Activated naive CD4-positive, alpha-beta T cell treated with anti-CD3 and anti-CD28 coated beads for 36 hours (primary cell): ENCODE measurements around the gene DNAJB11. TPM values are rescaled to one million over a fixed set of nuclear protein-coding genes. Genes with fewer than 3 reads are reported as not detected.
A peak's percentile ranks its signal among the peaks of the same experiment; 100 is the strongest.

Experiments used
- CTCF ChIA-PET: fragments of 350-600 bp; sonication (Branson Sonifier 250); formaldehyde crosslinking; loops from one replicate; lab custom pipeline; 2021; ENCODE audit warnings: antibody characterized with exemption; lab: Charles Lee
- DNase-seq: peaks from one replicate; pipeline ENCODE4 v3.0.0-alpha.2; 2020
- H3K27ac Mint-ChIP-seq: one replicate; pipeline ENCODE4 v1.8.0; 2021; ENCODE audit warnings: mild to moderate bottlenecking, mixed read lengths
- H3K27me3 Mint-ChIP-seq: one replicate; pipeline ENCODE4 v1.8.0; 2021; ENCODE audit warnings: low read depth, mixed read lengths
- H3K36me3 Mint-ChIP-seq: one replicate; pipeline ENCODE4 v1.8.0; 2021; ENCODE audit warnings: low read depth, mixed read lengths
- H3K4me1 Mint-ChIP-seq: one replicate; pipeline ENCODE4 v1.8.0; 2021; ENCODE audit warnings: low read depth, mixed read lengths
- H3K4me3 Mint-ChIP-seq: one replicate; pipeline ENCODE4 v1.8.0; 2021; ENCODE audit warnings: mild to moderate bottlenecking, moderate library complexity, mixed read lengths
- H3K9me3 Mint-ChIP-seq: one replicate; pipeline ENCODE4 v1.8.0; 2021; ENCODE audit warnings: mixed read lengths
- intact Hi-C: fragments of 100-400 bp; cut with micrococcal nuclease; formaldehyde crosslinking; loops from one replicate; pipeline ENCODE4 v1.15.1; 2023
- total RNA-seq, 2 experiments: library from RNA; stranded (reverse); gene quantifications; one replicate each; pipeline ENCODE4 v1.2.3, GENCODE V29; 2021

The DNAJB11 gene
- total RNA-seq, 2 experiments from 2014 or later: 30.0 to 30.5 TPM

DNA sequence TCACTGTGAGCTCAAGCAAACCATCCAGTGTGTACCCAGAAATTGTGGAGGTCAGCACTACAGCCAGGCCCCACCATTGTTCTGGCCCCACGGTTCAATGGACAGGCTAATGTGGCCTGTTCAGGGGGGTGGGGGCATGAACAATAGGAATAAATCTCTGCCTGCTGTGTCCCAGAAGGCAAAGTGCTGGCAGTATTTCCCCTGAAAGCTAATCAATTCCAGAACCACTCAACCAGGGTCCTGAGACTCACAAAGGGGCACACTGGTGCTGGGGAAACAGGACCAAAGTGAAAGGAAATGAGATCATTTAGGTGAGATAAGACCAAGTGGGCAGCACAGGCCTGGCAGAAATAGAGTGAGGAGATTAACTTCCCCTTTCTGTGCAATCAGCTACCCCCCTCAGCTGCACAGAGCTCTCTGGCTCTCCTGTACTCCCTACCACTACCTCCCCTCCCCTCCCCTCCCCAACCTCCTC is 37.9 kb upstream of the DNAJB11 start:
- intact Hi-C loops: loop anchor here (5.0 kb wide), 1 partner anchor 55 kb away; no protein-coding TSS in a partner anchor
- peak overlapping the region; percentile 67 for H3K27ac Mint-ChIP-seq

GRCh38 chr3:186534113-186534669 is 36.3 kb upstream of the DNAJB11 start:
- H3K36me3 Mint-ChIP-seq: peaks cover 6% of the 10 kb centered on the region
- CTCF ChIA-PET: interaction anchor here (0.5 to 5.5 kb wide), 8 partner anchors 16 to 557 kb away, joined by 3 to 50 read pairs (median 10); no protein-coding TSS in a partner anchor
- peaks cover 94% of the 10 kb centered on the region for H3K4me1 Mint-ChIP-seq
- H3K27ac Mint-ChIP-seq: peak overlapping the region; percentile 97
- H3K27me3 Mint-ChIP-seq: no peaks in the 10 kb centered on the region
- DNase-seq: peak; percentile 76
- H3K9me3 Mint-ChIP-seq: peaks cover 4% of the 10 kb centered on the region
- intact Hi-C loops: loop anchor here (1.0 to 5.0 kb wide), 11 partner anchors 15 to 425 kb away; partner anchors contain the start of genes DNAJB11 and ETV5
- H3K4me3 Mint-ChIP-seq: peak overlapping the region; percentile 61

More for the DNA sequence above, 37.9 kb upstream of the DNAJB11 start:
- peaks cover 4% of the 10 kb centered on the region for H3K9me3 Mint-ChIP-seq
- peaks cover 4% of the 10 kb centered on the region for H3K36me3 Mint-ChIP-seq
- no peaks in the 10 kb centered on the region for H3K27me3 Mint-ChIP-seq
- no peak for DNase-seq
- peaks cover 85% of the 10 kb centered on the region for H3K4me1 Mint-ChIP-seq
- CTCF ChIA-PET: interaction anchor here (0.8 to 5.5 kb wide), 4 partner anchors 14 to 273 kb away, joined by 3 to 50 read pairs (median 16); no protein-coding TSS in a partner anchor
- H3K4me3 Mint-ChIP-seq: no peak overlapping the region

DNA sequence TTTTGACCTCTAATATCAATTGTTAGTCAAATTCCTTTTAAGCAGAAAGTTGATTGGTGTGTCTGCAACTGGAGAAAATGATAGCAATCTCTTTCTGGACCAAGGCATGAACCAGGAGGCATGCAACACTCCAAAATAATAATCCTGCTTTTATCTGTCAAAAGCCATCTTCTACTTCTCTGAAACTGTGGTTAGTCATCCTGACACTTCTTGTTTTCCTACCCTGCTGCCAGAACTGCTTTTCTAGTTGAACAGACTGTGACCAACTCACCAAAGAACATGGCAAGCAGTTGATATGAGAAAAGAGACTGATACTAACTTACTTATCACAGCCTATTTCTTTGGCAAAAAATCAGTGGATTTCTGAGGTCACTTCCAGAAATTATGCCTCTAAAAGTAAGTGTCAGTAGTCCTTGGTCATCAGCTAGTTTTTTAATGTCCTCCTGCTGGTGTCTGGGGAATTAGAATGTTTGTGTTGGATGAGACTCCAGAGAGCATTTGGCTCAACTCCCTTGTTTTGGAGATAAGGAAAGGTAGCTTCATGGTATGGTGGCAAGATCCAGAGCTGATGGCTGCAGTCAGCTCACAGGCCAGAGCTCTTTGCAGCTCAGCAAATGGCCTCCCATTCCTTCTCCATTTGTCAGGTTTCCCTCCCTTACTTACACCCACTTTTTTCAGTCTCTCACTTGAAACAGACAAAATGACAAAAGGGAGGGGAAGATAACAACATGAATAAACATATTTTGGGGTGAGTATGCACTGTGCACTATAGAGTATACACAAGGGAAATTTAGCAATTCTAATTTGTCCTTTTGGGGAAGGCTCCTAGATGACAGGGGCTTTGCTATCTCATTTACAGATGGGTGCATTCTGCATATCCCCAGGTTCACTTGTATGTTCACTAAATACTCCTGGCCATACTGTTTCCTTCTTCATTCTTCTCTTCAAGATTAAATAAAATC is 33.4 kb upstream of the DNAJB11 start:
- CTCF ChIA-PET: interaction anchor here (0.6 to 5.5 kb wide), 11 partner anchors 19 to 950 kb away, joined by 3 to 50 read pairs (median 5); no protein-coding TSS in a partner anchor
- Mint-ChIP-seq H3K27ac (peak overlapping the region; percentile 54), H3K9me3 (no peaks in the 10 kb centered on the region), H3K36me3 (peaks cover 3% of the 10 kb centered on the region), H3K4me1 (peaks cover 90% of the 10 kb centered on the region), H3K27me3 (no peaks in the 10 kb centered on the region), H3K4me3 (no peak overlapping the region)
- intact Hi-C loops: no loop called here
- peak; percentile 36 for DNase-seq

DNA sequence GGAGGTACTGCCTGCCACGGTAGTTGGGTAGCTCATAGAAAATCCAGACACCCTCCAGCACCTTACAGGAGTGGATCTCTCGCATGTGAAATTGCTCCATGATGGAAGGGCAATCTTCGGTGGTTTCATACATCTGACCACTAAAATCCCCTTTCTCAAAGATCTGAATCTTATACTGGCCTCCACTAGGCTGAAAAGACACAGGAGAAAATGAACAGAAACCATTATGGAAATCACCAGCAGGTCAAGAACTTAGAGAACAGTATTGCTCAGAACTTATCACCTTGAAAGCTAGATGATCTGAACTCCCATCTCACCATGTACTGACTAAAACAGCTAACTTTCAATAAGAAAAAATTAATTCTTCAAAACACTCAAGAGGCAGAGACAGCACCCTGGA is 31.7 kb upstream of the DNAJB11 start:
- no peaks in the 10 kb centered on the region for H3K27me3 Mint-ChIP-seq
- H3K9me3 Mint-ChIP-seq: no peaks in the 10 kb centered on the region
- peaks cover 74% of the 10 kb centered on the region for H3K4me1 Mint-ChIP-seq
- DNase-seq: no peak
- CTCF ChIA-PET: interaction anchor here (0.6 to 5.6 kb wide), 14 partner anchors 9 to 595 kb away, joined by 3 to 96 read pairs (median 6); no protein-coding TSS in a partner anchor
- intact Hi-C loops: no loop called here
- H3K27ac Mint-ChIP-seq: peak overlapping the region; percentile 64
- H3K4me3 Mint-ChIP-seq: no peak overlapping the region
- peaks cover 3% of the 10 kb centered on the region for H3K36me3 Mint-ChIP-seq

DNA sequence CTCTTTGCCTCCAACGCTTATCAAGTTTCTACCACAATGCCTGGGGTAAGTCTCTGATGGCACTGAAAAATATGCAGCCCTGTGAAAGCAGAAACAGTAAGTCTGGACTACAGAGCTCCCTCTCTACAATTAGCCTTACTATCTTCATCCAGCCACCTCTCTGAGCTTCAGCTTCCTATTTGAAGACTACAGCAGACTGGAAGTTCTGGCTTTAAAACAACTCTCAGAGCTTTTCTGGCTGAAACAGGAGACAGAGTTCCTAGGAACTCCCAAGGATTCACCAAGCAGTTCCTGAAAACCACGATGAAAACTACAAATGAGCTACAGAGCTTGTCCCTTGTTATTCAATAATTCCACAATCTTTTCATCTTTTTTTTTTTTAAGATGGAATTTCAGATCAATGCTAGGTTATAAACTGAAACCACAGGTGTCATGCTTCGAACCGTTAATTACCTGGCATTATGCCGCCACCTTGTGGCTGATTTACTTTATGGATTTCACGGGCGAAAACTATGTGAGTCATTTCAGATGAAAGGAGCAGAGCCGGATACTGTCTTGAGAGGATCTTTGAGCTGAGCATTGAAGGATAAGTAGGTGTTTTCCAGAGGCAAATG is 30.2 kb upstream of the DNAJB11 start:
- peak; percentile 95 for DNase-seq
- Mint-ChIP-seq H3K4me1 (peaks cover 60% of the 10 kb centered on the region), H3K9me3 (no peaks in the 10 kb centered on the region), H3K4me3 (no peak overlapping the region), H3K36me3 (peaks cover 3% of the 10 kb centered on the region), H3K27ac (peak overlapping the region; percentile 47), H3K27me3 (no peaks in the 10 kb centered on the region)
- intact Hi-C loops: loop anchor here (1.0 to 10.0 kb wide), 9 partner anchors 77 to 878 kb away; partner anchors contain the start of gene DGKG
- CTCF ChIA-PET: interaction anchor here (0.5 to 5.6 kb wide), 84 partner anchors 8 to 1250 kb away, joined by 3 to 96 read pairs (median 4); partner anchors contain the start of genes DGKG and TBCCD1

DNA sequence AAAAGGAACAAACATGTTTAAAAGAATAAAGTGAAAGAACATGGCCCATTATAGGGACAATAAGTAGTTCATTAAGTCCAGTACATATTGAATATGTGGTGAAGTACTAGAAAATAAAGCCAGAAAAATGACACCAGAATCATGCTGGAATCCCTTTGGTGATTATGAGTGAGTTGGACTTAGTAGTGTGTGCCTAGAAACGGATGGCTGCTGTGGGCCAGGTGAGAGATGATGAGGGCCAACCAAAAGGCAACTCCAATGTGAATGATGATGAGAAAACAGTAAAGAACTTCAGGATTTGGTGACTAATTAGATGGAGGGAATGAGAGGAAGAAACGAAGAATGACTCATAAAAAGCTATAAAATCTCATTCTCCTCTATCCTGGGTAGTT is 29.7 kb upstream of the DNAJB11 start:
- Mint-ChIP-seq H3K27me3 (no peaks in the 10 kb centered on the region), H3K9me3 (no peaks in the 10 kb centered on the region), H3K4me1 (peaks cover 55% of the 10 kb centered on the region), H3K27ac (peak overlapping the region; percentile 47), H3K36me3 (peaks cover 3% of the 10 kb centered on the region), H3K4me3 (no peak overlapping the region)
- no peak for DNase-seq
- intact Hi-C loops: loop anchor here (1.0 to 10.0 kb wide), 9 partner anchors 76 to 879 kb away; partner anchors contain the start of gene DGKG
- CTCF ChIA-PET: interaction anchor here (0.5 to 5.6 kb wide), 55 partner anchors 9 to 880 kb away, joined by 3 to 96 read pairs (median 4); partner anchors contain the start of genes DGKG and TBCCD1

DNA sequence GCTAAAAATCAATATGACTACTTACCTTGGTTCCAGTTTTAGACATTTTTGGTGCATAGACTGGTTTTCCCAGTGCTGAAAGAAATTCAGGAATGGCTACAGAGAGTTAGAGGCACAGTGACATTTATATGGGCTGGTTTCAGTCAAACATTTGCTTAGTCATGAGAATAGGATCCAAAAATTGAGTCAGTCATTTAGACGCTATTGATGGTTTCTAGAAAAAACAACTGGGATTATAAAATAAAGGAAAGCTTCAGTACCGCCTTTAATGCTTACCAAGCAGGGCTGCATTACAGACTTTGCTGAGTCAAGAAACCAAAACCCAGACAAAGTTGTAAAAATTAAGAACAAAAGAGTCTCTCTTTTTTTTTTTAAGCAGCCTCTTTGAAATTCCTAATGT is 26.2 kb upstream of the DNAJB11 start, which contains the start of gene CRYGS:
Gene CRYGS, minus strand, starts transcription at position 100 of the 400 bp plus-strand sequence. Its CDS starts 54 bp downstream, at position 46.
- CTCF ChIA-PET: interaction anchor here (0.6 kb wide), 1 partner anchor 302 kb away, joined by 3 read pairs; no protein-coding TSS in a partner anchor
- H3K4me1 Mint-ChIP-seq: peaks cover 21% of the 10 kb centered on the region
- intact Hi-C loops: loop anchor here (5.0 to 10.0 kb wide), 2 partner anchors 809 to 882 kb away; no protein-coding TSS in a partner anchor
- no peaks in the 10 kb centered on the region for H3K9me3 Mint-ChIP-seq
- H3K27ac Mint-ChIP-seq: no peak within 1 kb of the TSS
- no peak within 1 kb of the TSS for H3K4me3 Mint-ChIP-seq
- DNase-seq: no peak
- H3K27me3 Mint-ChIP-seq: no peaks in the 10 kb centered on the region
- peaks cover 7% of the 10 kb centered on the region for H3K36me3 Mint-ChIP-seq

DNA sequence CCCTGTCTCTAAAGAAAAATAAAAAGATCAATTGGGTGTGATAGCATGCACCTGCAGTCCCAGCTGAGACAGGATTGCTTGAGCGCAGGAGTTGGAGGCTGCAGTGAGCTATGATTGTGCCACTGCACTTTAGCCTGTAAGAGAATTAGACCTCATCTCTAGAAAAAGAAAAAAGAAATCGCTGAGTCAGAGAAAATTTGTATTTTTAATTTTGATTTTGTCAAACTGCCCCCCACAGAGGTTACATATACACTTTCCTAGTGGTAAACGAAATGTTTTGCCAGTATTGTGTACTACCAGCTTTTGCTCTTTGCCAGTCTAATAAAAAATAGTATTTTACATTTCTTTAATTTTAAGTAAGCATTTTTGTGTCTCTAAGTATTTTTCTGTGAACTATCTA is 21.0 kb upstream of the DNAJB11 start:
- no peak overlapping the region for H3K27ac Mint-ChIP-seq
- DNase-seq: no peak
- intact Hi-C loops: loop anchor here (10.0 kb wide), 1 partner anchor 815 kb away; no protein-coding TSS in a partner anchor
- no peak overlapping the region for H3K4me3 Mint-ChIP-seq
- H3K36me3 Mint-ChIP-seq: peaks cover 17% of the 10 kb centered on the region
- no peaks in the 10 kb centered on the region for H3K27me3 Mint-ChIP-seq
- H3K4me1 Mint-ChIP-seq: no peaks in the 10 kb centered on the region
- CTCF ChIA-PET: interaction anchor here (1.0 to 2.0 kb wide), 2 partner anchors 9 to 606 kb away, joined by 3 to 7 read pairs; no protein-coding TSS in a partner anchor
- no peaks in the 10 kb centered on the region for H3K9me3 Mint-ChIP-seq

- peaks cover 23% of the 10 kb centered on the region for H3K36me3 Mint-ChIP-seq
- no peaks in the 10 kb centered on the region for H3K4me1 Mint-ChIP-seq
- DNase-seq: no peak
- intact Hi-C loops: no loop called here
- CTCF ChIA-PET: interaction anchor here (0.9 to 2.1 kb wide), 2 partner anchors 59 to 65 kb away, joined by 3 to 6 read pairs; no protein-coding TSS in a partner anchor
- H3K4me3 Mint-ChIP-seq: no peak overlapping the region
- H3K9me3 Mint-ChIP-seq: no peaks in the 10 kb centered on the region
- H3K27ac Mint-ChIP-seq: no peak overlapping the region
- H3K27me3 Mint-ChIP-seq: no peaks in the 10 kb centered on the region
Measured at GRCh38 chr3:186551387-186551786, 19.1 kb upstream of the DNAJB11 start.

GRCh38 chr3:186552408-186553031 is 18.0 kb upstream of the DNAJB11 start:
- peaks cover 28% of the 10 kb centered on the region for H3K36me3 Mint-ChIP-seq
- no peak overlapping the region for H3K4me3 Mint-ChIP-seq
- no peaks in the 10 kb centered on the region for H3K9me3 Mint-ChIP-seq
- DNase-seq: no peak
- H3K27ac Mint-ChIP-seq: no peak overlapping the region
- H3K4me1 Mint-ChIP-seq: peaks cover 3% of the 10 kb centered on the region
- H3K27me3 Mint-ChIP-seq: no peaks in the 10 kb centered on the region
- CTCF ChIA-PET: interaction anchor here (0.9 to 2.1 kb wide), 4 partner anchors 58 to 275 kb away, joined by 3 to 6 read pairs (median 4); no protein-coding TSS in a partner anchor
- intact Hi-C loops: no loop called here

DNA sequence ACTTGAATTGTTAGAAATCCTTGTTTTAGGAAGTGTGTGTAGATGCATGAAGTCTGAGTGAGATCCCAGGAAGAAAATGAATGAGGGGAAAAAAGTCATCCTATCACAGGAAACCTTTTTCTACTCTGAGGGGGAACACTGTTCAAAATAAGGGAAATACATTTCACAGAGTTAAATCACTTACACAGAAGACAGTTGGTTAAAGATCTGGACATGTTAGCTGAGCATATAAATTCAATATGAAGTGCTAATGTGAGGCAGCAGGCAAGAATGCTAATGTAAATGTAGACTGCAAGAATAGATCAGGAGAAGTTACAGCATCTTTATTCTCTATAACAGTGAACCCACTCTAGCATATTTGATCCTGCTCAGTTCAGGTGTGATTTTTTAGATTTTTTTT is 5.9 kb upstream of the DNAJB11 start:
- no peak overlapping the region for H3K27ac Mint-ChIP-seq
- H3K36me3 Mint-ChIP-seq: peaks cover 17% of the 10 kb centered on the region
- H3K4me1 Mint-ChIP-seq: peaks cover 52% of the 10 kb centered on the region

More for the DNA sequence above, 5.9 kb upstream of the DNAJB11 start:
- no peak for DNase-seq
- Mint-ChIP-seq H3K9me3 (no peaks in the 10 kb centered on the region), H3K4me3 (no peak overlapping the region), H3K27me3 (no peaks in the 10 kb centered on the region)
- intact Hi-C loops: no loop called here
- CTCF ChIA-PET: interaction anchor here (1.7 kb wide), 1 partner anchor 52 kb away, joined by 6 read pairs; no protein-coding TSS in a partner anchor
